NCI-H345 treated with DMSO at 0.1 percent for 48 hours (cell line): Measurements from ENCODE around the gene GOLGA6L4.
"Not testable (repeated sequence)": the region's sequence is repeated elsewhere in the genome, so short reads cannot be mapped to it uniquely, and the experiment has no call there.

Experiments used
- DNase-seq: peaks from one replicate; lab custom pipeline; 2025; ENCODE audit not compliant: unreplicated experiment; lab: John Stamatoyannopoulos, UW

GOLGA6L4 gene

GRCh38 chr15:84235573-84235972, at the start of gene GOLGA6L4:
TSS of gene GOLGA6L4 (plus strand) at chr15:84235773. CDS start at chr15:84235835, 62 bp downstream.
- not testable (repeated sequence) for DNase-seq

DNA sequence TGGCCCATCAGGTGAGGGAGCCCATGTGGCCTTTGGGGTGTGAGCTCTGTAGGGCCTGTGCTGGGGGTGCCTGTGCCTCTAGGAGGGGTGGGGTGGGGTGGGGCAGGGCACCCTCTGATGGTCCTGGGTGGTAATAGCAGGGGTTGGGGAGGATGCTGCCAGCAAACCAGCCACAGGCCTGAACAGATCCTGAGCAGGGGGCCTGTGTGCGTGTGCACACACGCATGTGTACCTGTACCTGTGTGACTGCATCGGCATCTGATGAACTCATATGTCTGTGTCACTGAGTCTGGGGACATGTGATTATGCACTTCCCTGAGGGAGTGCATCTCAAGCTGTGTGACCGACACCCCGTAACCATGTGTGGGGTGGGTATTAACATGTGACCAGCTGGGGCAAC, 42.6 kb upstream of the GOLGA6L4 start:
- not testable (repeated sequence) for DNase-seq

DNA sequence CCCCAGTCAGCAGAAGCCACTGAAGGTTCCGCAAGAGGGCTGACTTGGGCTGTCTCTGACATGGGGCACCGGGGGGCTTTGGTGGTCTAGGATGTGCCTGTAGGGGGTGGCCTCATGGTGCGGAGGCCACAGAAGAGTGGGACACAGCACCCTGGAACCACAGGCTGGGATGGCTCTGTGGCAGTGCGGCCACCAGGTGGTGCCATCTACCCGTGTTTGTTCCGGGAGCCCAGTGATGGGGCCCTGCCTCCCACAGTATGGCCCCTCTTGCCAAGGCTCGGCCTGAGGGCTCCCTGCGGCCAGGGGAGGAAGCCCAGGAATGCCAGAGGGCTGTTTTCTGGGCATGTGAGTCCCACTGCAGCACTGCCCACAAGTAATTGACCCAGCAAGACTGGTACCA, 40.0 kb upstream of the GOLGA6L4 start:
- DNase-seq: not testable (repeated sequence)

- DNase-seq: not testable (repeated sequence)
These were observed 38.9 kb upstream of the GOLGA6L4 start for GRCh38 chr15:84196530-84197188.

DNA sequence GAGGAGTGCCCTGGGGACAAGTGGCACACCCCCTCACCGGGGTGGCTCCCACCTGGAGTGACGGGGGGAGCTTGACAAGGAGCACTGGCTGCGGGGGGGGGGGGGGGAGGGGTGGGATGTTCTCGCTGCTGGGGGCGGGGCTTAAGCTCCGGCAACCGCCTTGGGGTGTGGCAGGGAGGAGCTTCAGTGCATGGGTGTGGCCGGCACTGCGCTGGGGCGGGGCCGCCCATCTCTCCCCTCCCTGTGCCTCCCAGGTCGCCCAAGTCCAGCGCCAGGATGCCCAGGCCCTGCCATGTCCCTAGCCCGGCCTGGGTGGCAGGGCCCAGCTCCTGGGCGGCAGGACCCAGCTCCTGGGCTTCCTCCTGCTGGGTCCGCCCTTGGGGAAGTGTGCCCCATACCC, 35.7 kb upstream of the GOLGA6L4 start:
- DNase-seq: not testable (repeated sequence)

GRCh38 chr15:84246441-84246840, 10.9 kb downstream of the GOLGA6L4 start:
- DNase-seq: not testable (repeated sequence)
